ENCODE results near the gene ADRA2B. TPM values are rescaled to one million over a fixed set of nuclear protein-coding genes. Genes with fewer than 3 reads are reported as not detected.

ADRA2B gene
- total and polyA plus RNA-seq, 2 donors (not counting 3 experiments of a cell fraction or from before 2014, with no cell fraction given): not detected

- Histone ChIP-seq H3K4me2 (ENCODE audit: insufficient read depth, low read length) (no peak overlapping the region), H3K27me3 (ENCODE audit: control insufficient read depth in 2 of 2, insufficient read depth in 2 of 2, low read length in 2 of 2) (peaks cover 0 to 3% of the 10 kb centered on the region in 2 experiments), H3K27ac (ENCODE audit: insufficient read depth, low read depth, low read length) (no peak overlapping the region), H3K4me3 (replicated peaks in 1 of 3; ENCODE audit: insufficient read depth in 1 of 3, low read depth in 1 of 3, low read length in 3 of 3) (no peak overlapping the region), H2AFZ (ENCODE audit: low read depth, low read length) (no peak overlapping the region), H3K9ac (replicated peaks; ENCODE audit: extremely low read depth, insufficient read depth, low read length) (no peak overlapping the region), H3K79me2 (ENCODE audit: control insufficient read depth, insufficient read depth, low read length) (no peaks in the 10 kb centered on the region), H3K9me3 (replicated peaks; ENCODE audit: control insufficient read depth, insufficient read depth, low read length) (no peaks in the 10 kb centered on the region), H3K36me3 (ENCODE audit: control insufficient read depth in 2 of 2, extremely low read depth in 1 of 2, insufficient read depth in 2 of 2, low read length in 2 of 2) (no peaks in the 10 kb centered on the region), H4K20me1 (replicated peaks; ENCODE audit: control insufficient read depth, extremely low read depth, insufficient read depth, low read length) (no peaks in the 10 kb centered on the region), H3K4me1 (ENCODE audit: control insufficient read depth, extremely low read depth, insufficient read depth, low read length) (no peaks in the 10 kb centered on the region), H3K9me1 (replicated peaks; ENCODE audit: control insufficient read depth, extremely low read depth, insufficient read depth, low read length) (no peaks in the 10 kb centered on the region)
- dilution Hi-C loops (cut with MboI; ENCODE audit: extremely low pct_ligation_motif_present, low sequenced_read_pairs) (no loop called here), intact Hi-C loops (cut with micrococcal nuclease) (no loop called here)
- no peak for FAIRE-seq
- no TSS peak for BruUV-seq (replicated peaks)
- ChIA-PET CTCF (no interaction called here), POLR2A (no interaction called here)
- DNase-seq (ENCODE audit: low read depth, low spot score): no peak
- no peak for TF ChIP-seq GATA2 (IDR thresholded peaks at IDR 0.05; ENCODE audit: insufficient read depth, insufficient read length, low read depth, low read length)
- no peak for TF ChIP-seq EZH2 (IDR thresholded peaks at IDR 0.05; ENCODE audit: borderline replicate concordance, low read depth, low read length, severe bottlenecking)
- TF ChIP-seq POLR2A (IDR thresholded peaks at IDR 0.05; ENCODE audit: low read depth, low read length): no peak
- TF ChIP-seq MYC (IDR thresholded peaks at IDR 0.05; ENCODE audit: low read depth, low read length): no peak
- no peak for TF ChIP-seq FOS (IDR thresholded peaks at IDR 0.05; ENCODE audit: borderline replicate concordance, insufficient read depth, low read length)
- TF ChIP-seq JUN (IDR thresholded peaks at IDR 0.05; ENCODE audit: borderline replicate concordance, insufficient read depth, insufficient read length, low read depth): no peak
- no peak for TF ChIP-seq CTCF (IDR thresholded peaks at IDR 0.05; ENCODE audit: extremely low read depth in 1 of 2, insufficient read depth in 1 of 2, low read depth in 1 of 2, low read length in 2 of 2)
- TF ChIP-seq, protein P1, sequence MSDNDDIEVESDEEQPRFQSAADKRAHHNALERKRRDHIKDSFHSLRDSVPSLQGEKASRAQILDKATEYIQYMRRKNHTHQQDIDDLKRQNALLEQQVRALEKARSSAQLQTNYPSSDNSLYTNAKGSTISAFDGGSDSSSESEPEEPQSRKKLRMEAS (IDR thresholded peaks at IDR 0.05; ENCODE audit: insufficient read depth, insufficient read length): no peak
- TF ChIP-seq POLR2AphosphoS5 (IDR thresholded peaks at IDR 0.05; ENCODE audit: insufficient read depth, low read depth, low read length): no peak
Observed at GRCh38 chr2:96105994-96106715, 10.2 kb downstream of the ADRA2B start.

All from endothelial cell of umbilical vein (primary cell).